ENCODE data around the gene COG5. TPM values are rescaled to one million over a fixed set of nuclear protein-coding genes. Genes with fewer than 3 reads are reported as not detected.

The COG5 gene
- total and polyA plus RNA-seq, 10 of the 15 experiments (the other 5 are each of a cell fraction or from before 2014, with no cell fraction given), result 5.5 to 27.9 (median 15.6) TPM

GRCh38 chr7:107313355-107313754 lies 250.4 kb downstream of the COG5 start:
- Histone ChIP-seq H3K4me2 (ENCODE audit: control insufficient read depth, insufficient read depth) (no peak overlapping the region), H3K36me3 (ENCODE audit: control insufficient read depth in 2 of 2, insufficient read depth in 2 of 2, low read length in 1 of 2) (no peaks in the 10 kb centered on the region), H3K27me3 (replicated peaks in 1 of 2; ENCODE audit: control insufficient read depth in 2 of 2, insufficient read depth in 2 of 2, low read length in 1 of 2) (no peaks in the 10 kb centered on the region), H3K27ac (ENCODE audit: control insufficient read depth, insufficient read depth) (no peak overlapping the region), H3K4me1 (ENCODE audit: control insufficient read depth, insufficient read depth, low read length) (no peaks in the 10 kb centered on the region), H3K9ac (ENCODE audit: control insufficient read depth, insufficient read depth, low read length) (no peak overlapping the region), H3K4me3 (no peak overlapping the region), H3K79me2 (ENCODE audit: control insufficient read depth, insufficient read depth, low read length) (no peaks in the 10 kb centered on the region), H4K20me1 (ENCODE audit: control insufficient read depth, insufficient read depth) (no peaks in the 10 kb centered on the region), H2AFZ (ENCODE audit: control insufficient read depth, low read depth, low read length) (no peak overlapping the region), H3K9me3 (replicated peaks; ENCODE audit: control insufficient read depth, insufficient read depth, low read length) (no peaks in the 10 kb centered on the region)
- TF ChIP-seq, protein P1, sequence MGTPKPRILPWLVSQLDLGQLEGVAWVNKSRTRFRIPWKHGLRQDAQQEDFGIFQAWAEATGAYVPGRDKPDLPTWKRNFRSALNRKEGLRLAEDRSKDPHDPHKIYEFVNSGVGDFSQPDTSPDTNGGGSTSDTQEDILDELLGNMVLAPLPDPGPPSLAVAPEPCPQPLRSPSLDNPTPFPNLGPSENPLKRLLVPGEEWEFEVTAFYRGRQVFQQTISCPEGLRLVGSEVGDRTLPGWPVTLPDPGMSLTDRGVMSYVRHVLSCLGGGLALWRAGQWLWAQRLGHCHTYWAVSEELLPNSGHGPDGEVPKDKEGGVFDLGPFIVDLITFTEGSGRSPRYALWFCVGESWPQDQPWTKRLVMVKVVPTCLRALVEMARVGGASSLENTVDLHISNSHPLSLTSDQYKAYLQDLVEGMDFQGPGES (IDR thresholded peaks at IDR 0.05), result no peak
- TF ChIP-seq RELB (IDR thresholded peaks at IDR 0.05; ENCODE audit: low read depth), result no peak
- no peak for TF ChIP-seq SMAD1 (IDR thresholded peaks at IDR 0.05; ENCODE audit: low read depth, partially characterized antibody)
- TF ChIP-seq NKRF (conservative IDR thresholded peaks at IDR 0.05), result no peak
- no peak for TF ChIP-seq NFIC (IDR thresholded peaks at IDR 0.05; ENCODE audit: low read depth, low read length)
- TF ChIP-seq, protein P2, sequence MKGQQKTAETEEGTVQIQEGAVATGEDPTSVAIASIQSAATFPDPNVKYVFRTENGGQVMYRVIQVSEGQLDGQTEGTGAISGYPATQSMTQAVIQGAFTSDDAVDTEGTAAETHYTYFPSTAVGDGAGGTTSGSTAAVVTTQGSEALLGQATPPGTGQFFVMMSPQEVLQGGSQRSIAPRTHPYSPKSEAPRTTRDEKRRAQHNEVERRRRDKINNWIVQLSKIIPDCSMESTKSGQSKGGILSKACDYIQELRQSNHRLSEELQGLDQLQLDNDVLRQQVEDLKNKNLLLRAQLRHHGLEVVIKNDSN (IDR thresholded peaks at IDR 0.05; ENCODE audit: borderline replicate concordance, extremely low read length, insufficient read depth, low read depth, low read length), result no peak
- no peak for TF ChIP-seq RUNX3 (IDR thresholded peaks at IDR 0.05; ENCODE audit: low read length)
- no peak for TF ChIP-seq IRF5 (IDR thresholded peaks at IDR 0.05; ENCODE audit: borderline replicate concordance)
- TF ChIP-seq, protein P3, sequence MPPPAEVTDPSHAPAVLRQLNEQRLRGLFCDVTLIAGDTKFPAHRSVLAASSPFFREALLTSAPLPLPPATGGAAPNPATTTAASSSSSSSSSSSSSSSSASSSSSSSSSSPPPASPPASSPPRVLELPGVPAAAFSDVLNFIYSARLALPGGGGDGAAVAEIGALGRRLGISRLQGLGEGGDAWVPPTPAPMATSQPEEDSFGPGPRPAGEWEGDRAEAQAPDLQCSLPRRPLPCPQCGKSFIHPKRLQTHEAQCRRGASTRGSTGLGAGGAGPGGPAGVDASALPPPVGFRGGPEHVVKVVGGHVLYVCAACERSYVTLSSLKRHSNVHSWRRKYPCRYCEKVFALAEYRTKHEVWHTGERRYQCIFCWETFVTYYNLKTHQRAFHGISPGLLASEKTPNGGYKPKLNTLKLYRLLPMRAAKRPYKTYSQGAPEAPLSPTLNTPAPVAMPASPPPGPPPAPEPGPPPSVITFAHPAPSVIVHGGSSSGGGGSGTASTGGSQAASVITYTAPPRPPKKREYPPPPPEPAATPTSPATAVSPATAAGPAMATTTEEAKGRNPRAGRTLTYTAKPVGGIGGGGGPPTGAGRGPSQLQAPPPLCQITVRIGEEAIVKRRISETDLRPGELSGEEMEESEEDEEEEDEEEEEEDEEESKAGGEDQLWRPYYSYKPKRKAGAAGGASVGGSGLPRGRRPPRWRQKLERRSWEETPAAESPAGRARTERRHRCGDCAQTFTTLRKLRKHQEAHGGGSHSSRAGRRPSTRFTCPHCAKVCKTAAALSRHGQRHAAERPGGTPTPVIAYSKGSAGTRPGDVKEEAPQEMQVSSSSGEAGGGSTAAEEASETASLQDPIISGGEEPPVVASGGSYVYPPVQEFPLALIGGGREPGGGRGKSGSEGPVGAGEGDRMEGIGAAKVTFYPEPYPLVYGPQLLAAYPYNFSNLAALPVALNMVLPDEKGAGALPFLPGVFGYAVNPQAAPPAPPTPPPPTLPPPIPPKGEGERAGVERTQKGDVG (CRISPR knock-in tag; IDR thresholded peaks at IDR 0.05), result no peak
- no peak for TF ChIP-seq ZBED1 (IDR thresholded peaks at IDR 0.05; ENCODE audit: borderline replicate concordance)
- TF ChIP-seq KDM1A (IDR thresholded peaks at IDR 0.05; ENCODE audit: borderline replicate concordance), result no peak
- no peak for TF ChIP-seq CBX3 (IDR thresholded peaks at IDR 0.05; ENCODE audit: borderline replicate concordance, low read depth)
- no peak for TF ChIP-seq EZH2 (IDR thresholded peaks at IDR 0.05; ENCODE audit: borderline replicate concordance, control insufficient read depth, low read depth, low read length)
- no peak for TF ChIP-seq ZNF24 (IDR thresholded peaks at IDR 0.05)
- no peak for TF ChIP-seq ZNF622 (IDR thresholded peaks at IDR 0.05)
- intact Hi-C loops (cut with micrococcal nuclease; ENCODE audit: unreplicated experiment) (no loop called here), in situ Hi-C loops (cut with MboI) (no loop called here)
- BruUV-seq (replicated peaks), result no TSS peak
- no peak for ATAC-seq
- RAD21 ChIA-PET (ENCODE audit: unreplicated experiment), result no interaction called here
- WGBS (ENCODE audit: insufficient coverage, insufficient replicate concordance, low lambda C conversion rate, missing lambda C conversion rate), result 90% methylated on average over 1 of the region's 1 CpG
- no peak for DNase-seq (ENCODE audit: low read depth, low spot score)
- POLR2A ChIA-PET, result no interaction called here
- CTCF ChIA-PET, result interaction anchor here (0.9 kb wide), 1 partner anchor 13 kb away, joined by 3 read pairs; no protein-coding TSS in a partner anchor
- SMC1A ChIA-PET (ENCODE audit: uncharacterized antibody, unreplicated experiment), result no interaction called here
- no peak for FAIRE-seq
